Skin of body (tissue), 3 donors: Measurements from ENCODE around the gene RAB3IL1. TPM values are rescaled to one million over a fixed set of nuclear protein-coding genes. Genes with fewer than 3 reads are reported as not detected.

Experiments
- DNase-seq: peaks from one replicate; lab custom pipeline; 2025; lab: John Stamatoyannopoulos, UW
- small RNA-seq: library from RNA; depleted of rRNA; stranded (forward); fragments of <200 nt; gene quantifications from one replicate; pipeline ENCODE3, GENCODE V24; 2014; ENCODE audit warnings: low replicate concordance
- total RNA-seq: library from RNA; depleted of rRNA; stranded (reverse); fragments of >200 nt; gene quantifications from one replicate; pipeline ENCODE4 v1.2.3, GENCODE V29; 2014

The RAB3IL1 gene
- total RNA-seq, 1 donor from 2014 or later, result 11.1 TPM

GRCh38 chr11:61847914-61848581, 69.3 kb downstream of the RAB3IL1 start:
- no peak for DNase-seq

Small RNA genes within 50 kb of the gene (small RNA-seq; reads per million reads assigned to genes)
- not detected for gene MIR6746
- gene RNU6-1243P, result not detected

Other genes starting within 250 kb of the RAB3IL1 start
- gene DAGLA, start 237.2 kb downstream of the RAB3IL1 start, total RNA-seq, result 1.1 TPM
- gene MYRF, start 164.9 kb downstream of the RAB3IL1 start, total RNA-seq, result 0.30 TPM
- gene TMEM258, start 125.0 kb downstream of the RAB3IL1 start, total RNA-seq, result 83.5 TPM
- 12.0 TPM for gene FEN1, start 124.7 kb downstream of the RAB3IL1 start, total RNA-seq
- 34.8 TPM for gene FADS1, start 100.6 kb downstream of the RAB3IL1 start, total RNA-seq
- gene FADS2, start 89.3 kb downstream of the RAB3IL1 start, total RNA-seq, result 32.0 TPM
- gene FADS3, start 26.0 kb downstream of the RAB3IL1 start, total RNA-seq, result 24.8 TPM
- 2.1 TPM for gene BEST1, start 32.8 kb upstream of the RAB3IL1 start, total RNA-seq
- gene FTH1, start 50.1 kb upstream of the RAB3IL1 start, total RNA-seq, result 666 TPM
- 11.1 TPM for gene INCENP, start 206.4 kb upstream of the RAB3IL1 start, total RNA-seq